ENCODE results near the gene IRF2BPL.

IRF2BPL gene

GRCh38 chr14:76986231-76986565 lies 42.3 kb downstream of the IRF2BPL start:
- DNase-seq (ENCODE audit: low read depth) = no peak
- no peak overlapping the region for H3K4me3 ChIP-seq (ENCODE audit: low read depth, low read length)
- no peak for TF ChIP-seq CTCF (IDR thresholded peaks at IDR 0.05; ENCODE audit: insufficient read depth, low read depth, low read length, missing control alignments)

GRCh38 chr14:76985540-76986230 lies 42.8 kb downstream of the IRF2BPL start:
- no peak overlapping the region for H3K4me3 ChIP-seq (ENCODE audit: low read depth, low read length)
- no peak for TF ChIP-seq CTCF (IDR thresholded peaks at IDR 0.05; ENCODE audit: insufficient read depth, low read depth, low read length, missing control alignments)
- DNase-seq (ENCODE audit: low read depth) = no peak

- no peak for DNase-seq (ENCODE audit: low read depth)
- TF ChIP-seq CTCF (IDR thresholded peaks at IDR 0.05; ENCODE audit: insufficient read depth, low read depth, low read length, missing control alignments) = no peak
- no peak overlapping the region for H3K4me3 ChIP-seq (ENCODE audit: low read depth, low read length)
Measured at GRCh38 chr14:76984787-76985375, 43.6 kb downstream of the IRF2BPL start.

- no peak for TF ChIP-seq CTCF (IDR thresholded peaks at IDR 0.05; ENCODE audit: insufficient read depth, low read depth, low read length, missing control alignments)
- no peak overlapping the region for H3K4me3 ChIP-seq (ENCODE audit: low read depth, low read length)
- no peak for DNase-seq (ENCODE audit: low read depth)
Measured at GRCh38 chr14:76984297-76984696, 44.2 kb downstream of the IRF2BPL start.

- no peak overlapping the region for H3K4me3 ChIP-seq (ENCODE audit: low read depth, low read length)
- TF ChIP-seq CTCF (IDR thresholded peaks at IDR 0.05; ENCODE audit: insufficient read depth, low read depth, low read length, missing control alignments) = no peak
- no peak for DNase-seq (ENCODE audit: low read depth)
Measured at GRCh38 chr14:76981670-76982069, 46.8 kb downstream of the IRF2BPL start.

- no peak for TF ChIP-seq CTCF (IDR thresholded peaks at IDR 0.05; ENCODE audit: insufficient read depth, low read depth, low read length, missing control alignments)
- H3K4me3 ChIP-seq (ENCODE audit: low read depth, low read length) = no peak overlapping the region
- DNase-seq (ENCODE audit: low read depth) = peak; percentile 90
Measured at GRCh38 chr14:76977793-76978720, 50.5 kb downstream of the IRF2BPL start.
